GM18861 (cell line): ENCODE measurements around the gene E2F2.
A peak's percentile ranks its signal among the peaks of the same experiment; 100 is the strongest.
"Not testable (repeated sequence)": the region's sequence is repeated elsewhere in the genome, so short reads cannot be mapped to it uniquely, and the experiment has no call there.

Experiments
- ATAC-seq: cut with Tn5 transposase; IDR thresholded peaks from one replicate; pipeline ENCODE4 v1.9.1; 2021; ENCODE audit not compliant: unreplicated experiment

E2F2 gene

GRCh38 chr1:23551849-23552248 lies 20.8 kb upstream of the E2F2 start:
- no peak for ATAC-seq

DNA sequence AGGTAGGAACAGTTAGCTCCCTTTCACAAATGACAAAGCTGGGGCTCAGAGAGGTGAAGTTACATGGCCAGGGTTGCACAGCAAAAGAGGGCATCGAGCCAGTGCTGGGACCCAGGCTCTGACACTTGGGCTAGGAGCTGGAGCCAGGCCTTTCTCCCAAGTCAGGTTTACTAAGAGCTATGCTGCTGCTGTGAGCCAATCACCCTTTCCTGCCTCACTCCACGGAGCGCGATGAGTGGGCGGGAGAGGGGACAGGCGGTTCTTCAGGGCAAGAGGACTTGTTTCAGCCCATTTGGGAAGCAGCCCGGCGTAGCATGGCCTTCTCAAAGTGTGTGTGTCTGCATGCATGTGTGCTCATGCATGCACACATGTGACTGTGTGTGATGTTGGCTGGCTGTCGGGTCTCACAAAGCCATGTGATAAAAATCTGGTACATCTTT lies 17.7 kb upstream of the E2F2 start:
- ATAC-seq: no peak

GRCh38 chr1:23546897-23547584 lies 16.0 kb upstream of the E2F2 start:
- ATAC-seq: no peak

DNA sequence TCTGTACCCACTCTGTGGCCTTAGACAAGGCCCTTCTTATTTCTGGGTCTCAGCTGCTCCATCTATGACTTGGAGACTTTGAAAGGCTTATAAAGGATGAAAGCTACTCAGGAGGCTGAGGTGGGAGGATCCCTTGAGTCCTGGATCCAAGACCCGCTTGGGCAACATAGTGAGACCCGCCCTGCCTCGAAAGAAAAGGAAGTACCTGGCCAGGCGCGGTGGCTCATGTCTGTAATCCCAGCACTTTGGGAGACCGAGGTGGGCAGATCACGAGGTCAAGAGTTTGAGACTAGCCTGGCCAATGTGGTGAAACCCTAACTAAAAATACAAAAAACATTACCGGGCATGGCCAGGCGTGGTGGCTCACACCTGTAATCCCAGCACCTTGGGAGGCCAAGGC lies 14.8 kb upstream of the E2F2 start:
- no peak for ATAC-seq

DNA sequence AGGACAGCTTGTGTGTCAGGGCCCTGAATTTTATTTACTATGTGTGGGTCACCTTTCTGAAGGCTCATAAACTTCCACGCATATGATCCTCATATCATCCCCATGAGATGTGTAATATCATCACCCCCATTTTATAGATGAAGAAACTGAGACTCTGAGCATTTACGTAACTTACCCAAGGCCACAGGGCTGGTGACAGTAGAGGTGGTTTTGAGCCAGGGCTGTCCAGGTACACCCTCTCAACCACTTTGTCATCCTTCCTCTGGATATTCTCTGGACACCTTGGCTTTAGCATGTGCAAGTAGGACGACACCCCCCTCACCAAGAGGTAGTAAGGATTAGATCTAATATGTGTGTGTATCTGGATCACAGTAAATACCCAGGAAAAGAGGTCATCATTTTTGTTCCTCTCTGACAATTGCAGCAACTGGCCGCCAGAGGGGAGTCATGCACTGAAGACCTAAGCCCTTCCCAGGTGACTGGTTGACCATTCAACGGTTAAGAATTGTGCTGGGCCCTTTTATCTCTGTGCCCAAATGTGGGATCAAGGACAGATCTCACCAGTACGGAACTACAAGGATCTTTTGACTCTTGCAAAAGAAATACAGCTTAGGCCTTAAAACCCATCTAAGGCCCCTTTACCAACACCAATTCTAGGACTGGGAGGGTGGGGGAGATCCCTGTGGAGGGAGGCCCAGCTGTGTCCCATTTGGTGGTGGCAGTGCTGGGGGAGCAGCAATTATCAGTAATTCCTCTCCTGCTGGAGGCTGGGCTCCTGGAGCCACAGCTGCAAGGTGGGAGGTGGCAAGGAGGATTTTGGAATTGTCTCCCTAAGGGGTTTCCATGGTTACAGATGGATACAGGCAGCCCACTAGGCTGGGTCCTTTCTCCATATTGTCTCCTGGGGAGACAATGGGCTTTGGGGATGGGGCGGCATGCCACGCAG lies 13.7 kb upstream of the E2F2 start:
- ATAC-seq: no peak

GRCh38 chr1:23543707-23544443 lies 12.8 kb upstream of the E2F2 start:
- no peak for ATAC-seq

DNA sequence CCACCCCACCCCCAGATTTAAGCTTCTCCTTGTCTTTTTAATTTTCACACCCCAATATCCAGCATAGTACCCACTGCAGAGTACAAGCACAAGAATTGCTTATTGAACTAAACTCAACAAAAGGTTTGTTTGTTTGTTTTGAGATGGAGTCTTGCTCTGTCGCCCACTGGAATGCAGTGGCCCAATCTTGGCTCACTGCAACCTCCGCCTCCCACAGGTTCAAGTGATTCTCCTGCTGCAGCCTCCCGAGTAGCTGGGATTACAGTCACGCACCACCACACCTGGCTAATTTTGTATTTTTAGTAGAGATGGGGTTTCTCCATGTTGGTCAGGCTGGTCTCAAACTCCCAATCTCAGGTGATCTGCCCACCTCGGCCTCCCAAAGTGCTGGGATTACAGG lies 11.9 kb upstream of the E2F2 start:
- not testable (repeated sequence) for ATAC-seq

- peak; percentile 66 for ATAC-seq
Observed at GRCh38 chr1:23539698-23540266, 8.7 kb upstream of the E2F2 start.

GRCh38 chr1:23537296-23537973 lies 6.4 kb upstream of the E2F2 start:
- no peak for ATAC-seq

GRCh38 chr1:23533246-23534023 lies 2.4 kb upstream of the E2F2 start:
- ATAC-seq: no peak

GRCh38 chr1:23531562-23532094 lies 595 bp upstream of the E2F2 start:
- no peak for ATAC-seq

GRCh38 chr1:23530087-23530746 lies 816 bp downstream of the E2F2 start:
- ATAC-seq: no peak

- ATAC-seq: no peak
Observed at GRCh38 chr1:23529146-23530086, 1.6 kb downstream of the E2F2 start.

GRCh38 chr1:23528250-23528978 lies 2.6 kb downstream of the E2F2 start:
- peak; percentile 34 for ATAC-seq

- ATAC-seq: no peak
Observed at GRCh38 chr1:23527900-23528249, 3.2 kb downstream of the E2F2 start.

DNA sequence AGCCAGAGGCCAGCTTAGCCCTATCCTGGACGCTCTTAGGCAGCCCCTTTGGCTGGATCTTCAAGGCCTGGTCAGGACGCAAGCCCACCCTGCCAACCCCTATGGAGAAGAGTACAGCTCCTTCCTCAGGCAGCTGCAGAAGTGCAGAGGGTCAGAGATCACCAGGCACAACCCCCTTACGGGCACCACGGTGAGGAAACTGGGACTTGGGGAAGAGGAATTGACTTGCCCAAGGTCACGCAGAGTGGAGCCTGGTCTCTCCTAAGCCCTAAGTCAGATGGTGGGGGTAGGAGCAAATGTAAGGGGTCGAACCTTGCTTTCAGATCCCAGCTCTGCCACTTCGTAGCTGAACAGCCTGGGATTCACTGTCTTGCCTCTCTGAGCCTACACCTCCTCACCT lies 3.7 kb downstream of the E2F2 start:
- ATAC-seq: no peak

- ATAC-seq: no peak
Observed at GRCh38 chr1:23526329-23527041, 4.5 kb downstream of the E2F2 start.
